Measurements from ENCODE around the gene SOCS3.

- no peak for TF ChIP-seq EZH2 (IDR thresholded peaks at IDR 0.05; ENCODE audit: insufficient read depth, poor library complexity, severe bottlenecking)
- no peak for TF ChIP-seq EZH2phosphoT487 (IDR thresholded peaks at IDR 0.05; ENCODE audit: insufficient read depth, low read depth)
These were observed 24.7 kb downstream of the SOCS3 start for GRCh38 chr17:78335209-78335608.
